NCI-H146 treated with DMSO at 0.1 percent for 48 hours (cell line): ENCODE measurements around the gene AKAP1.

Experiments
- DNase-seq: peaks from one replicate; lab custom pipeline; 2025; ENCODE audit not compliant: unreplicated experiment; lab: John Stamatoyannopoulos, UW

The AKAP1 gene

GRCh38 chr17:57105591-57105990, 20.5 kb downstream of the AKAP1 start:
- DNase-seq = no peak

- no peak for DNase-seq
Observed at GRCh38 chr17:57106107-57106835, 21.2 kb downstream of the AKAP1 start.

GRCh38 chr17:57106836-57107497, 21.9 kb downstream of the AKAP1 start:
- no peak for DNase-seq

GRCh38 chr17:57107498-57108101, 22.6 kb downstream of the AKAP1 start:
- no peak for DNase-seq

- no peak for DNase-seq
Observed at GRCh38 chr17:57108671-57109392, 23.8 kb downstream of the AKAP1 start.

GRCh38 chr17:57109393-57110151, 24.5 kb downstream of the AKAP1 start:
- no peak for DNase-seq

GRCh38 chr17:57110152-57110542, 25.1 kb downstream of the AKAP1 start:
- no peak for DNase-seq

GRCh38 chr17:57110579-57111325, 25.7 kb downstream of the AKAP1 start:
- DNase-seq = no peak

- no peak for DNase-seq
Observed at GRCh38 chr17:57111386-57111785, 26.3 kb downstream of the AKAP1 start.

GRCh38 chr17:57113011-57113410, 28.0 kb downstream of the AKAP1 start:
- DNase-seq = no peak

GRCh38 chr17:57113656-57114055, 28.6 kb downstream of the AKAP1 start:
- DNase-seq = no peak

GRCh38 chr17:57114085-57114673, 29.1 kb downstream of the AKAP1 start:
- DNase-seq = no peak

- no peak for DNase-seq
Observed at GRCh38 chr17:57115377-57115776, 30.3 kb downstream of the AKAP1 start.

GRCh38 chr17:57115916-57116315, 30.9 kb downstream of the AKAP1 start:
- DNase-seq = no peak

- no peak for DNase-seq
Observed at GRCh38 chr17:57117798-57118197, 32.8 kb downstream of the AKAP1 start.

- DNase-seq = no peak
Observed at GRCh38 chr17:57120814-57121213, 35.8 kb downstream of the AKAP1 start.

GRCh38 chr17:57121308-57122042, 36.4 kb downstream of the AKAP1 start:
- DNase-seq = no peak

GRCh38 chr17:57124053-57124452, 39.0 kb downstream of the AKAP1 start:
- no peak for DNase-seq

- no peak for DNase-seq
Observed at GRCh38 chr17:57125406-57125805, 40.4 kb downstream of the AKAP1 start.
